ENCODE data around the gene ANKRD29.
A peak's percentile ranks its signal among the peaks of the same experiment; 100 is the strongest.

ANKRD29 gene

GRCh38 chr18:23689616-23690504 is 27.1 kb upstream of the ANKRD29 start:
- DNase-seq (ENCODE audit: low read depth, low spot score) = no peak
- H3K4me3 ChIP-seq = peak overlapping the region; percentile 81
- TF ChIP-seq POLR2AphosphoS5 (IDR thresholded peaks at IDR 0.05; ENCODE audit: borderline replicate concordance, low read depth, low read length) (no peak), FOXP2 (optimal IDR thresholded peaks at IDR 0.05; ENCODE audit: control extremely low read depth, extremely low read length, insufficient read depth) (no peak), EZH2 (IDR thresholded peaks at IDR 0.05) (no peak)

GRCh38 chr18:23689031-23689615 is 26.4 kb upstream of the ANKRD29 start, which contains the start of gene LAMA3:
Gene LAMA3 (plus strand): TSS chr18:23689453. CDS start chr18:23689684, 231 bp downstream.
- Histone ChIP-seq H3K27ac (no peak within 1 kb of the TSS), H3K9ac (ENCODE audit: insufficient read length) (peak within 1 kb of the TSS; percentile 26), H3K36me3 (ENCODE audit: insufficient read depth, low read length) (no peaks in the 10 kb centered on the region), H3K4me3 (peak within 1 kb of the TSS; percentile 81), H3K9me3 (ENCODE audit: low read depth, low read length) (no peaks in the 10 kb centered on the region)
- DNase-seq (ENCODE audit: low read depth, low spot score) = no peak
- no peak for TF ChIP-seq POLR2AphosphoS5 (IDR thresholded peaks at IDR 0.05; ENCODE audit: borderline replicate concordance, low read depth, low read length)
- TF ChIP-seq EZH2 (IDR thresholded peaks at IDR 0.05) = no peak
- TF ChIP-seq FOXP2 (optimal IDR thresholded peaks at IDR 0.05; ENCODE audit: control extremely low read depth, extremely low read length, insufficient read depth) = no peak

More at GRCh38 chr18:23689616-23690504, 27.1 kb upstream of the ANKRD29 start:
- H3K27ac ChIP-seq = no peak overlapping the region
- no peaks in the 10 kb centered on the region for H3K36me3 ChIP-seq (ENCODE audit: insufficient read depth, low read length)
- H3K9me3 ChIP-seq (ENCODE audit: low read depth, low read length) = no peaks in the 10 kb centered on the region
- H3K9ac ChIP-seq (ENCODE audit: insufficient read length) = peak overlapping the region; percentile 26

- no peak for TF ChIP-seq FOXP2 (optimal IDR thresholded peaks at IDR 0.05; ENCODE audit: control extremely low read depth, extremely low read length, insufficient read depth)
- no peak for TF ChIP-seq POLR2AphosphoS5 (IDR thresholded peaks at IDR 0.05; ENCODE audit: borderline replicate concordance, low read depth, low read length)
- TF ChIP-seq EZH2 (IDR thresholded peaks at IDR 0.05) = no peak
- Histone ChIP-seq H3K9me3 (ENCODE audit: low read depth, low read length) (no peaks in the 10 kb centered on the region), H3K9ac (ENCODE audit: insufficient read length) (no peak overlapping the region), H3K27ac (no peak overlapping the region), H3K36me3 (ENCODE audit: insufficient read depth, low read length) (no peaks in the 10 kb centered on the region), H3K4me3 (peak overlapping the region; percentile 81)
- no peak for DNase-seq (ENCODE audit: low read depth, low spot score)
Observed at GRCh38 chr18:23688528-23688927, 25.8 kb upstream of the ANKRD29 start.

- H3K27ac ChIP-seq = no peak overlapping the region
- DNase-seq (ENCODE audit: low read depth, low spot score) = no peak
- H3K9ac ChIP-seq (ENCODE audit: insufficient read length) = no peak overlapping the region
- TF ChIP-seq FOXP2 (optimal IDR thresholded peaks at IDR 0.05; ENCODE audit: control extremely low read depth, extremely low read length, insufficient read depth) (no peak), POLR2AphosphoS5 (IDR thresholded peaks at IDR 0.05; ENCODE audit: borderline replicate concordance, low read depth, low read length) (no peak), EZH2 (IDR thresholded peaks at IDR 0.05) (no peak)
- no peaks in the 10 kb centered on the region for H3K36me3 ChIP-seq (ENCODE audit: insufficient read depth, low read length)
- peak overlapping the region; percentile 48 for H3K4me3 ChIP-seq
- H3K9me3 ChIP-seq (ENCODE audit: low read depth, low read length) = no peaks in the 10 kb centered on the region
Observed at GRCh38 chr18:23684515-23685197, 21.9 kb upstream of the ANKRD29 start.

- no peak for TF ChIP-seq POLR2AphosphoS5 (IDR thresholded peaks at IDR 0.05; ENCODE audit: borderline replicate concordance, low read depth, low read length)
- TF ChIP-seq EZH2 (IDR thresholded peaks at IDR 0.05) = no peak
- no peak for TF ChIP-seq FOXP2 (optimal IDR thresholded peaks at IDR 0.05; ENCODE audit: control extremely low read depth, extremely low read length, insufficient read depth)
- H3K4me3 ChIP-seq = no peak overlapping the region
- no peak for DNase-seq (ENCODE audit: low read depth, low spot score)
- no peak overlapping the region for H3K27ac ChIP-seq
- H3K36me3 ChIP-seq (ENCODE audit: insufficient read depth, low read length) = no peaks in the 10 kb centered on the region
- no peaks in the 10 kb centered on the region for H3K9me3 ChIP-seq (ENCODE audit: low read depth, low read length)
- H3K9ac ChIP-seq (ENCODE audit: insufficient read length) = no peak overlapping the region
Observed at GRCh38 chr18:23683671-23684070, 21.0 kb upstream of the ANKRD29 start.

GRCh38 chr18:23683155-23683554 is 20.4 kb upstream of the ANKRD29 start:
- TF ChIP-seq FOXP2 (optimal IDR thresholded peaks at IDR 0.05; ENCODE audit: control extremely low read depth, extremely low read length, insufficient read depth) = no peak
- TF ChIP-seq EZH2 (IDR thresholded peaks at IDR 0.05) = no peak
- no peak for TF ChIP-seq POLR2AphosphoS5 (IDR thresholded peaks at IDR 0.05; ENCODE audit: borderline replicate concordance, low read depth, low read length)
- Histone ChIP-seq H3K36me3 (ENCODE audit: insufficient read depth, low read length) (no peaks in the 10 kb centered on the region), H3K9ac (ENCODE audit: insufficient read length) (no peak overlapping the region), H3K4me3 (no peak overlapping the region), H3K9me3 (ENCODE audit: low read depth, low read length) (no peaks in the 10 kb centered on the region), H3K27ac (no peak overlapping the region)
- no peak for DNase-seq (ENCODE audit: low read depth, low spot score)

GRCh38 chr18:23682472-23682871 is 19.8 kb upstream of the ANKRD29 start:
- Histone ChIP-seq H3K27ac (no peak overlapping the region), H3K4me3 (no peak overlapping the region), H3K36me3 (ENCODE audit: insufficient read depth, low read length) (no peaks in the 10 kb centered on the region), H3K9ac (ENCODE audit: insufficient read length) (no peak overlapping the region), H3K9me3 (ENCODE audit: low read depth, low read length) (no peaks in the 10 kb centered on the region)
- DNase-seq (ENCODE audit: low read depth, low spot score) = no peak
- no peak for TF ChIP-seq POLR2AphosphoS5 (IDR thresholded peaks at IDR 0.05; ENCODE audit: borderline replicate concordance, low read depth, low read length)
- no peak for TF ChIP-seq FOXP2 (optimal IDR thresholded peaks at IDR 0.05; ENCODE audit: control extremely low read depth, extremely low read length, insufficient read depth)
- TF ChIP-seq EZH2 (IDR thresholded peaks at IDR 0.05) = no peak

GRCh38 chr18:23682045-23682444 is 19.3 kb upstream of the ANKRD29 start:
- H3K36me3 ChIP-seq (ENCODE audit: insufficient read depth, low read length) = no peaks in the 10 kb centered on the region
- no peak overlapping the region for H3K9ac ChIP-seq (ENCODE audit: insufficient read length)
- H3K4me3 ChIP-seq = no peak overlapping the region
- no peak for DNase-seq (ENCODE audit: low read depth, low spot score)
- no peak for TF ChIP-seq EZH2 (IDR thresholded peaks at IDR 0.05)
- no peak for TF ChIP-seq FOXP2 (optimal IDR thresholded peaks at IDR 0.05; ENCODE audit: control extremely low read depth, extremely low read length, insufficient read depth)
- no peak for TF ChIP-seq POLR2AphosphoS5 (IDR thresholded peaks at IDR 0.05; ENCODE audit: borderline replicate concordance, low read depth, low read length)
- no peaks in the 10 kb centered on the region for H3K9me3 ChIP-seq (ENCODE audit: low read depth, low read length)
- no peak overlapping the region for H3K27ac ChIP-seq

All from SK-N-MC (cell line).